HepG2 (cell line): ENCODE results near the gene VMO1. TPM values are rescaled to one million over a fixed set of nuclear protein-coding genes. Genes with fewer than 3 reads are reported as not detected.

Experiments
- SMYD3 ChIP-seq: sonication (generic); formaldehyde crosslinking; IDR thresholded peaks from 2 replicates; pipeline ENCODE4 v1.8.1; 2023; ENCODE audit warnings: mild to moderate bottlenecking, missing genetic modification reagents
- THAP8 ChIP-seq: sonication (generic); formaldehyde crosslinking; IDR thresholded peaks from 2 replicates; pipeline ENCODE4 v1.5.1; 2020; ENCODE audit warnings: missing genetic modification reagents, mild to moderate bottlenecking, borderline replicate concordance
- ZBTB4 ChIP-seq: sonication (generic); formaldehyde crosslinking; IDR thresholded peaks from 2 replicates; pipeline ENCODE4 v1.4.0; 2020; ENCODE audit warnings: missing genetic modification reagents, mild to moderate bottlenecking, borderline replicate concordance
- ZBTB43 ChIP-seq: sonication (generic); formaldehyde crosslinking; conservative IDR thresholded peaks from 2 replicates; pipeline ENCODE4 v1.4.0; 2020; ENCODE audit warnings: missing genetic modification reagents
- ZNF142 ChIP-seq: sonication (generic); formaldehyde crosslinking; IDR thresholded peaks from 2 replicates; pipeline ENCODE4 v1.4.0; 2020; ENCODE audit warnings: missing genetic modification reagents
- ZNF34 ChIP-seq: sonication (generic); formaldehyde crosslinking; IDR thresholded peaks from 2 replicates; pipeline ENCODE4 v1.4.0; 2020; ENCODE audit warnings: mild to moderate bottlenecking, missing genetic modification reagents, borderline replicate concordance
- ZNF446 ChIP-seq: sonication (generic); formaldehyde crosslinking; IDR thresholded peaks from 2 replicates; pipeline ENCODE4 v1.5.0; 2020; ENCODE audit warnings: mild to moderate bottlenecking, missing genetic modification reagents
- ZNF770 ChIP-seq: sonication (generic); formaldehyde crosslinking; IDR thresholded peaks from 2 replicates; pipeline ENCODE4 v1.5.0; 2020; ENCODE audit warnings: mild to moderate bottlenecking, missing genetic modification reagents
- ZNF800 ChIP-seq: sonication (generic); formaldehyde crosslinking; IDR thresholded peaks from 2 replicates; pipeline ENCODE4 v1.4.0; 2020; ENCODE audit warnings: missing genetic modification reagents
- polyA plus RNA-seq, 8 experiments: library from polyadenylated mRNA; depleted of rRNA in 3 of 8; stranded (reverse) in 7 of 8; unstranded in 1 of 8; fragments of >200 nt; fragmentation: Illumina TruSeq in 4 of 8; extraction: Trizol in 4 of 8; gene quantifications; 2 replicates each; pipeline versions ENCODE4 v1.2.1 to v1.2.3, GENCODE V29; 2011 to 2016; ENCODE audit warnings: low read depth in 4 of 8, missing spikeins in 1 of 8, mixed read lengths in 1 of 8; ENCODE audit not compliant: insufficient read depth in 1 of 8
- total RNA-seq, 5 experiments: library from RNA; depleted of rRNA; stranded (reverse); fragments of >200 nt; fragmentation: Illumina TruSeq; extraction: Trizol; gene quantifications; 2 replicates each; pipeline ENCODE4 v1.2.3, GENCODE V29; 2016; ENCODE audit warnings: low read depth in 1 of 5

VMO1 gene
- total and polyA plus RNA-seq, 2 of the 13 experiments (the other 11 are each of a cell fraction or from before 2014, with no cell fraction given), result not detected

- TF ChIP-seq ZNF770 (CRISPR knock-in tag), result peak; percentile 88
- TF ChIP-seq THAP8 (CRISPR knock-in tag), result no peak
- TF ChIP-seq ZNF142, result peak; percentile 87
- peak; percentile 82; the same call in 1 of the 2 replicates for TF ChIP-seq ZNF446 (CRISPR knock-in tag)
- no peak for TF ChIP-seq ZBTB4 (CRISPR knock-in tag)
- TF ChIP-seq ZNF800 (CRISPR knock-in tag), result no peak; the same call in 1 of the 2 replicates
- TF ChIP-seq ZNF34 (CRISPR knock-in tag), result peak; percentile 44; the same call in 1 of the 2 replicates
- peak; percentile 48; the same call in 1 of the 2 replicates for TF ChIP-seq ZBTB43 (CRISPR knock-in tag)
- TF ChIP-seq SMYD3, result no peak
Observed at GRCh38 chr17:4789951-4790704, 4.0 kb upstream of the VMO1 start (continued).
